ENCODE measurements around the gene PLCB1. TPM values are rescaled to one million over a fixed set of nuclear protein-coding genes. Genes with fewer than 3 reads are reported as not detected.

PLCB1 gene
- total RNA-seq, 1 donor from 2014 or later: 16.2 TPM

DNA sequence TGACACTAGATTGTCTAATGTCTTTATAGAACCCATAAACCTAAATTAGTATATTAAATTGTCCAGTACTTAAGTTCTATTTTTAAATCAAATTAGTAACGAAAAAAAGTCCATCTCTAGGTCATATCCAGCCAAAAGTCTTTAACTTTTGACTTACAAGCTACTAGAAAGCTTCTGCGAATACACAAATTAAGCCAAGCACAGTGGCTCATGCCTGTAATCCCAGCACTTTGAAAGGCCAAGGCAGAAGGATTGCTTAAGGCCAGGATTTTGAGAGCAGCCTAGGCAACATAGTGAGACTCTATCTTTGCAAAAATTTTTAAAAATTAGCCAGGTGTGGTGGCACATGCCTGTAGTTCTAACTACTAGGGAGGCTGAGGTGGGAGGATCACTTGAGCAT, 516.4 kb downstream of the PLCB1 start:
- Mint-ChIP-seq H3K27me3 (no peaks in the 10 kb centered on the region), H3K36me3 (ENCODE audit: insufficient read depth) (peaks cover 22% of the 10 kb centered on the region), H3K4me1 (ENCODE audit: low read depth) (no peaks in the 10 kb centered on the region), H3K4me3 (ENCODE audit: low read depth) (no peak overlapping the region), H3K9me3 (ENCODE audit: low read depth) (peaks cover 3% of the 10 kb centered on the region), H3K27ac (no peak overlapping the region)
- TF ChIP-seq, protein P1, sequence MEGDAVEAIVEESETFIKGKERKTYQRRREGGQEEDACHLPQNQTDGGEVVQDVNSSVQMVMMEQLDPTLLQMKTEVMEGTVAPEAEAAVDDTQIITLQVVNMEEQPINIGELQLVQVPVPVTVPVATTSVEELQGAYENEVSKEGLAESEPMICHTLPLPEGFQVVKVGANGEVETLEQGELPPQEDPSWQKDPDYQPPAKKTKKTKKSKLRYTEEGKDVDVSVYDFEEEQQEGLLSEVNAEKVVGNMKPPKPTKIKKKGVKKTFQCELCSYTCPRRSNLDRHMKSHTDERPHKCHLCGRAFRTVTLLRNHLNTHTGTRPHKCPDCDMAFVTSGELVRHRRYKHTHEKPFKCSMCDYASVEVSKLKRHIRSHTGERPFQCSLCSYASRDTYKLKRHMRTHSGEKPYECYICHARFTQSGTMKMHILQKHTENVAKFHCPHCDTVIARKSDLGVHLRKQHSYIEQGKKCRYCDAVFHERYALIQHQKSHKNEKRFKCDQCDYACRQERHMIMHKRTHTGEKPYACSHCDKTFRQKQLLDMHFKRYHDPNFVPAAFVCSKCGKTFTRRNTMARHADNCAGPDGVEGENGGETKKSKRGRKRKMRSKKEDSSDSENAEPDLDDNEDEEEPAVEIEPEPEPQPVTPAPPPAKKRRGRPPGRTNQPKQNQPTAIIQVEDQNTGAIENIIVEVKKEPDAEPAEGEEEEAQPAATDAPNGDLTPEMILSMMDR (IDR thresholded peaks at IDR 0.05; ENCODE audit: unreplicated experiment): no peak
- DNase-seq (ENCODE audit: low spot score, unreplicated experiment): no peak

GRCh38 chr20:8652396-8652795, 520.3 kb downstream of the PLCB1 start:
- TF ChIP-seq, protein P1 (IDR thresholded peaks at IDR 0.05; ENCODE audit: unreplicated experiment): no peak
- no peak overlapping the region for H3K4me3 Mint-ChIP-seq (ENCODE audit: low read depth)
- no peak overlapping the region for H3K27ac Mint-ChIP-seq
- H3K36me3 Mint-ChIP-seq (ENCODE audit: insufficient read depth): peaks cover 11% of the 10 kb centered on the region
- peaks cover 12% of the 10 kb centered on the region for H3K4me1 Mint-ChIP-seq (ENCODE audit: low read depth)
- no peak for DNase-seq (ENCODE audit: low spot score, unreplicated experiment)
- H3K9me3 Mint-ChIP-seq (ENCODE audit: low read depth): peaks cover 3% of the 10 kb centered on the region
- H3K27me3 Mint-ChIP-seq: no peaks in the 10 kb centered on the region

DNA sequence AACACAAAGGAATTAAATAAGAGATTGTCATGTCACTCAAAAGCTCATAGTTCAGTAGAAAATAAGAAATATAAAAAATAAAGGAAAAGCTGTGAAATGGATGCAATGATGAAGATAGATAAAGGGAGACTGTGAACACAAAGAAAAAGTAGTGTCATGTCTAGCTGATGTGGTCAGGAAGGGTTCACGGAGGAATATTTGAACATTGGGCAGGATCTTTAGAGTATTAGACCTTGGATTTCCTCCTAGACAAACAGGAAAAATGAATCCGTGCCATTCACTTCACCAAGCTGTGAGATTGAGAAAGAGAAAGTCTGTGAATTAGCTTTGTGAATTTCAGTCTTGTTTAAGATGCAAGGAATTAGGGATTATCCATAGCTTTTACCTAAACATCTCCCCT, 522.4 kb downstream of the PLCB1 start:
- Mint-ChIP-seq H3K4me3 (ENCODE audit: low read depth) (no peak overlapping the region), H3K36me3 (ENCODE audit: insufficient read depth) (peaks cover 3% of the 10 kb centered on the region)

DNA sequence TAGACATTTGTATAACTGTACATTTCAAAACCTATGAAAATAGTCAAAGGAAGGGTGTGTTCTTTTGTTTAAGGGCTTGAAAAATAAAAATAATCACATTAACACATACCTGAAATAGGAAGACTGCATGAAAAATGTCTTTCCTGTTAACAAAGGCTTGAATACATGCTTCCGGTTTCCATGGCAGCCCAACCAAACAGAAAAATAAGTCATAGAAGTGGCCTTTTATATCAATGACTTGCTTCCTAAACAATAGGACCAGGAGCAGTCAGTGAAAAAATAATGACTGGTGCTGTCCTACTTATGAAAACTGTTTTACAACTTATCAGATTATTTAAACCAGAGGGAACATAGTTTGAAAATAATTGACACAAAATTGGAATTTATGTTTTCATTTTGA, 524.3 kb downstream of the PLCB1 start:
- no peak overlapping the region for H3K27ac Mint-ChIP-seq
- no peaks in the 10 kb centered on the region for H3K27me3 Mint-ChIP-seq
- no peak for DNase-seq (ENCODE audit: low spot score, unreplicated experiment)
- H3K4me1 Mint-ChIP-seq (ENCODE audit: low read depth): peaks cover 17% of the 10 kb centered on the region
- H3K4me3 Mint-ChIP-seq (ENCODE audit: low read depth): no peak overlapping the region
- H3K36me3 Mint-ChIP-seq (ENCODE audit: insufficient read depth): peaks cover 2% of the 10 kb centered on the region
- TF ChIP-seq, protein P1 (IDR thresholded peaks at IDR 0.05; ENCODE audit: unreplicated experiment): no peak
- H3K9me3 Mint-ChIP-seq (ENCODE audit: low read depth): no peaks in the 10 kb centered on the region

More for the DNA sequence above, 522.4 kb downstream of the PLCB1 start:
- H3K27me3 Mint-ChIP-seq: no peaks in the 10 kb centered on the region
- H3K4me1 Mint-ChIP-seq (ENCODE audit: low read depth): peaks cover 17% of the 10 kb centered on the region
- no peak for DNase-seq (ENCODE audit: low spot score, unreplicated experiment)
- H3K27ac Mint-ChIP-seq: no peak overlapping the region
- TF ChIP-seq, protein P1 (IDR thresholded peaks at IDR 0.05; ENCODE audit: unreplicated experiment): no peak
- H3K9me3 Mint-ChIP-seq (ENCODE audit: low read depth): no peaks in the 10 kb centered on the region

- TF ChIP-seq, protein P1 (IDR thresholded peaks at IDR 0.05; ENCODE audit: unreplicated experiment): no peak
- no peak for DNase-seq (ENCODE audit: low spot score, unreplicated experiment)
- H3K4me3 Mint-ChIP-seq (ENCODE audit: low read depth): no peak overlapping the region
- H3K27me3 Mint-ChIP-seq: no peaks in the 10 kb centered on the region
- no peaks in the 10 kb centered on the region for H3K9me3 Mint-ChIP-seq (ENCODE audit: low read depth)
- no peak overlapping the region for H3K27ac Mint-ChIP-seq
- peaks cover 2% of the 10 kb centered on the region for H3K36me3 Mint-ChIP-seq (ENCODE audit: insufficient read depth)
- H3K4me1 Mint-ChIP-seq (ENCODE audit: low read depth): peaks cover 17% of the 10 kb centered on the region
Observed at GRCh38 chr20:8657664-8658063, 525.6 kb downstream of the PLCB1 start.

Data from progenitor cell of endocrine pancreas (in vitro differentiated cells).